SIG-M5 (cell line): ENCODE data around the gene PUM2.

Experiments used
- DNase-seq: peaks from one replicate; lab custom pipeline; 2025; lab: John Stamatoyannopoulos, UW

PUM2 gene

GRCh38 chr2:20339012-20339411, 11.6 kb downstream of the PUM2 start:
- DNase-seq, result no peak

- DNase-seq, result no peak
These were observed 15.9 kb downstream of the PUM2 start for GRCh38 chr2:20334605-20335203.

GRCh38 chr2:20333738-20334137, 16.9 kb downstream of the PUM2 start:
- DNase-seq, result no peak

- no peak for DNase-seq
These were observed 20.5 kb downstream of the PUM2 start for GRCh38 chr2:20330192-20330591.

GRCh38 chr2:20327370-20327769, 23.3 kb downstream of the PUM2 start:
- DNase-seq, result no peak

GRCh38 chr2:20326163-20326780, 24.4 kb downstream of the PUM2 start:
- DNase-seq, result no peak

GRCh38 chr2:20322527-20323300, 27.9 kb downstream of the PUM2 start:
- no peak for DNase-seq

- no peak for DNase-seq
These were observed 33.0 kb downstream of the PUM2 start for GRCh38 chr2:20317690-20318089.

GRCh38 chr2:20317197-20317596, 33.4 kb downstream of the PUM2 start:
- DNase-seq, result no peak

- DNase-seq, result no peak
These were observed 35.8 kb downstream of the PUM2 start for GRCh38 chr2:20314562-20315501.

GRCh38 chr2:20313659-20314058, 37.0 kb downstream of the PUM2 start:
- no peak for DNase-seq

- DNase-seq, result no peak
These were observed 41.6 kb downstream of the PUM2 start for GRCh38 chr2:20309001-20309400.

GRCh38 chr2:20307311-20307710, 43.3 kb downstream of the PUM2 start:
- no peak for DNase-seq

GRCh38 chr2:20304411-20304810, 46.2 kb downstream of the PUM2 start:
- DNase-seq, result no peak

- no peak for DNase-seq
These were observed 46.7 kb downstream of the PUM2 start for GRCh38 chr2:20303966-20304365.

GRCh38 chr2:20302019-20302418, 48.6 kb downstream of the PUM2 start:
- no peak for DNase-seq

- DNase-seq, result no peak
These were observed 50.0 kb downstream of the PUM2 start for GRCh38 chr2:20300656-20301055.

GRCh38 chr2:20299113-20299512, 51.5 kb downstream of the PUM2 start:
- no peak for DNase-seq

- DNase-seq, result no peak
These were observed 56.4 kb downstream of the PUM2 start for GRCh38 chr2:20294231-20294630.

GRCh38 chr2:20292984-20293383, 57.7 kb downstream of the PUM2 start:
- DNase-seq, result no peak

- no peak for DNase-seq
These were observed 58.7 kb downstream of the PUM2 start for GRCh38 chr2:20291846-20292408.

- no peak for DNase-seq
These were observed 59.5 kb downstream of the PUM2 start for GRCh38 chr2:20291106-20291564.
